GM21381 (cell line): ENCODE results near the gene PLXNA2.

Experiments
- ATAC-seq: cut with Tn5 transposase; IDR thresholded peaks from one replicate; pipeline ENCODE4 v1.9.1; 2021; ENCODE audit warnings: mild to moderate bottlenecking, moderate library complexity; ENCODE audit not compliant: unreplicated experiment

Gene PLXNA2

DNA sequence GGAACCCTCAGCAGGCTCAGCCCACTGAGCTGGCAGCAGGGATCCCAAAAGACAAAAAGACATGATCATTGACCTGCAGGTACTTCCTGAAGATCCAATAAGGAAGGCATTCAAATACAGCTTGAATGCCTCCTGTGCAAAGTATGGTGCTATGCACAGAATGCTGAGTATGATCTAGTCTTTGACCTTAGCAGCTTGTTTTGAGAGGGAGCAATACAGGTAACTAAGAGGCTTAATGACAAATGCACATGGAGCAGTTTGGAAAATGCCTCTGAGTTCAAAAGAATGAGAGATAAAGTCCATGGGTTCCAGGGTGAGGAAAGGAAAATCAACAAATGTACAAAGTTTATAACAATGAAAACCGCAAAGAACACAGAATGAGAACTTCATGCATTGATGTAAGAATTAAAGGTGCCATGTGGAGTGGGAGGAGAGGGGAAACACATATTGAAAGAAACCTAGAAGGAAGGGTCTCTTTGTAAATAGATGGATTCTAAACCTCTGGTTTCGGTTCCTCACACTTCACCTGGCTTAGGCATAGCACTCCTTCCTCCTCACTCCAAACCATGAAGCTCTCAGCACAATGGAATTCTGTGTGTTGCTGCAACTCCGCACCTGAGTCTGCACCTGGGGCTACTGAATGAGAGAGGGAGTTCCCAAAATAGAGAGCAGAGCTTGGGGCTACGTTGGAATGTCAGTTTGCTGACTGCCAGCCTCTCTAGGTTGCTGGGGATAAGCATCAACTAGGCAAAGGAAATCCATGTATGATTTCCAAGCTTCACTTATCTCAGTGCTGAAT is 77.6 kb downstream of the PLXNA2 start:
- ATAC-seq, result no peak

DNA sequence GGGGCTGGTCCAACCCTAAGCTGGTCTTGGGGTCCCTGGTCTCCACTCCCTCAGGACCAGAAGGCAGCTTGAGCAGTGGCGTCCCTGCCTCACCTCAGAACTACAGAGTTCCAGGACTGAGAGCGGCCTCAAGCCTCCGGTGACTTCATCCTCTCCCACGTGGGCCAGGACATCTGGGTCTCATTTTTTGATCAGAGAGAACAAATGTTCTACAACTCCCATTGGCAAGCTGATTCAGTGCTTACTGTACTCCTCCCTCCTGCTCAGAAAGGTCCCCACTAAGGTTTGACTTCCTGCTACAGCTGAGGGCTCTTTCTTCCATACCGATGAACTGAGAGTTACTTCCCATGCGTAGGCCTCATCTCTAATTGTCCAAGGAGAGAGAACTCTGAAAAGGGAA is 78.5 kb downstream of the PLXNA2 start:
- ATAC-seq, result no peak

DNA sequence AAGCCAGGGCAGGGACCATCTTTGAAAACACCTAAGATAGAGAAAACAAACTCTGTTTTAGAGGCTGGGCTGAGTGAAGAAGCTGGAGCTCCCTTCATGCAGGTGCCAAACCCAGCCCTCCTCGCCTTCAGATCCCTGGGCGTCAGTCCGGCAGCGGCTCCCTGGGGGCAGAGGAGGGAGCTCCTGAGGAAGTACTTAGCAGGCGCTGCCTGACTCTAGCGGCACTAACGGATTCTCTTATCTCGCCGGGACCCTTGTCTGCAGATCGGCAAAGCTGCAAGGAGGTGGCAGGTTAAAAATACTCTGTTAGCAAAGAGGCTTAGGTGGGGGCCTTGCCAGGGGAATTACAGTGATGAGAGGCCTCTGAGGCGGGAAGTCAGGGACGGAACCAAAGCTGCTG is 79.6 kb downstream of the PLXNA2 start:
- ATAC-seq, result no peak

DNA sequence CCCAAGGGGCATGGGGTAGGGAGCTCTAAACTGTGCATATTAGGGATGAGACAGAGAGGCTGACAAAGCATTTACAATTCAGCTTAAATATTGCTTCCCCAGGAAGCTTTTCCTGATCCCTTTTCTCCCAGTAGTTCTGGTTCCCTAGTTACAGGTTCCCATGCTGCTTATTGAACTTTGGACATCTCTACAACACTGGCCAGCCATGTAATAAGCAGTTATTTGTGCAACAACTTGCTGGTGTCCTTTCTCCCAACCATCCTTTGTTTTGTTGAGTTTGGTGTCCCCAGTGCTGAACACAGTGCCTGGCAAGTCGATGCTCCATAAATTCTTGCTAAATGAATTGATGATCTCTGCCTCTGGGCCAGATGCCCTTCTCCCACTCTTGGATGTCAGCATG is 80.6 kb downstream of the PLXNA2 start:
- ATAC-seq, result no peak

DNA sequence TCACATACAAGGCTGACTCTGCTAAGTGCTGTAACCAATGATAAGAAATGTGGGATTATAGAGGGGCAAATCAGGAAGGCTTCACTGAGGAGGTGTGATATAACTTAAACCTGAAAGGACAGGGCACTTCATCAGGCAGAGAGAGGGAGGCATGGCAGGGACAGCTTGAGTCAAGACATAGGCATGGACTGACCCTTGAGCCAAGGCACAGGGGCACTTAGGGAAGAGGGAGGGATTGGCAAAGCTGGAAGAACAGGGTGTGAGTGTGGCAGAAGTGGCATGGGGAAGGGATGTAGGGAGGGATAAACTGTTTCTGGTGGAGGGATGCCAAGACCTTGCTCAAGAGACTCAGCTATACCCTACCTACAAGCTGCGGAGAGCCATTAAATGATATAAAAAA is 81.3 kb downstream of the PLXNA2 start:
- no peak for ATAC-seq

DNA sequence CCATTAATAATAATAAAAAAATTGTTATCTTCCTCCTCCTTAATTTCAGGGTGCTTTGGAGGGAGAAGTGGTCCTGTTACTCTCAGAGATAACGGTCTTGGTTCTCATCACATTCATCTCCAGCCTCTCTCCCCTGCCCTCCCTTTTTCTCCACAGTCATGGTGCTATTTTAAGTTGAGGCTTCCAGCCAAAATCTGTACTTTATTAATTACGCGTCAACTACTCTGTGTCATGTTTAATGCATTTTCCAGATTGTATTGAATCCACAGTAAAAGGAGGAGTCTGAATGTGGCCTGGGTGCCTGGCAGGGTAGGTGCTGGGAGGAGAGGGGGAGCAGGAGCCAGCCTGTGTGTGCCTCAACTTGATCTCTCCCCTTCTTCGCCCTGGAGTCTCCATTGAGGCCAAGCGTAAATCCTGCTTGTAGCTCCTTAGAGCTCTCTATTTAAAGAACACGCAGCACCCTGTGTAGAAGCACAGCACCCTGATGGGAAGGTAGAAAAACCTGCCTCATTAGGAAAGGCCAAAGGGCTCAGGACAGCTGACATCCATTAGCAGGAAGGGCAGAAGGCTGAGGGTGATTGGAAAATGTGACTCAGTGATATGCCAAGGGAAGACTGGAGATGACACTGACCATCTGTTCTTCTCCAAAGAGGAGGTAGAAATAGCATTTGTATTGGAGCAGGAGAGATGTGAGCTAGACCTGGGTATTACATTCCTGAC is 82.4 kb downstream of the PLXNA2 start:
- ATAC-seq, result no peak

DNA sequence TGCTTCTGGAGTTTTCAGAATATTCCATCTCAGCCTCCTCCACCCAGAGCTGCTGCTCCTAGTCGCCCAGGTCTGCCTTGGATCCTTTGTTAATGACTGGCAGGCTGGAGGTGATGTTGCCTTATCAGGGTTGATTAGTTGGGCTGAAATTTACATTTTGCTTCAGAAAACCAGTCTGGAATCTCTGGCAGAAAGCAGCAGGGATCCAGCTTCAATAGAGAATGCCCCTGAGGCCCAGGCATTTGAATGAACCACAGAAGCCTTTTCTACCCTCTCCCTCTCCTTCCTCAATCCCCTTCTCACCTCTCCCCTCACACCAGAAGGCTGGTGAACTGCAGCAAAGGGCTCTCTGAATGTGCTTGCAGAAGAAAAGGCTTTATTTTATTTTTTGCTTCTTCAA is 83.2 kb downstream of the PLXNA2 start:
- ATAC-seq, result no peak

DNA sequence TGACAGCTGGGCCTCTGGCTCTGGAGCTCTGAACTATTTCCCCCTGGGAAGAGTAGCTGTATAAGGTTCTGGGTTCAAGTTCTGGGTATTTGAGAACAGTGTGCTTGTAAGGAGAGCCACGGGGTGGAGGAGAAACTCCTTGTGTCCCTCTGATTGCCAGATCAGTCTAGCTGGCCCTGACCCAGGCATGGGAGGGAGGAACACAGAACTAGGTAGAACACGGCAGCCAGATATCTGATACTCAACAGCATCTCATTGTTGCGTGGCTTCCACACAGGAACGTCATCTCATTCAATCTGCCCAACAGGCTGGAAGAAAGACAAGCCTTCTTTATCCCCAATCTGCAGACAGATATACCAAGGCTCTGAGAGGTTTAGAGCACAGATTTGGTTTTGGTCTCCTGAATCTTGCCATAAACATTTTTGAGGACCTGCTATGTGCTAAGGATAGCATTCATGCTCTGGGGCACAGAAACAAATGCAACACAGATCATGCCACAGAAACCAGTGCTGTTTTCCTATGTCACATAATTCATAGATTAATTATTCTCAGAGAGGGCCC is 83.8 kb downstream of the PLXNA2 start:
- no peak for ATAC-seq

DNA sequence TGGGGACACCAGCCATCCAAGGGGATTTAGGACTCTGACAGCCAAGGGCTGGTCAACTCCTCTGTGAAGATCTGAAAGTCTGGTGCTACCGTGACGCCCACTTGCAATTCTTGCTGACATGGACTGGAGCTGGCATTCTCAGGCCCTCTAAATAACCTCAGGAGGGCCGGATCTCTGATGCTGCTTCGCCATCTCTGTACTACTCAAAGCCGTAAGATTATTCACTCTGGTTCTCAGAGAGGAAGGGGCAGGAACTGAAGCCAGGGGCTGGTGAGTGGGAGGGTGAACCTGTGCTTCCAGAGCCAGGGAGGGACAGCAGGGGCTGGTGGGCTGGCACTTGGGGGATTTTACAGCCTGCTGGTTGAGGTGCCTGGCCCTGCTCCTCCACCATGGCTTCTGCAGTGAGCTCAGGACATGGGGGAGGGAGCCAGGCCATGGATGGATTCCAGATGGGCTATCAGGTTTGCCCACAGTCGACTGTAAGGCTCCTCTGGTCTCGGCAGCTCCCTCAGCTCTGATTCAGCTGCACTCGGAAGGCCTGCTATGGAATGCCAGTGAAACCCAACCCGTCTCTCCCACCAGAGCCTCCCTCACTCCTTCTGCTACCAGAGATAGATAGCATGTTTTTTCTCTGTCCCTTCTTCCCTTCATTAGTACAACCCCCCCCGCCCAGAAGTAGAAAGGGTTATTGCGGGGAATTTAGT is 84.5 kb downstream of the PLXNA2 start:
- ATAC-seq, result no peak

DNA sequence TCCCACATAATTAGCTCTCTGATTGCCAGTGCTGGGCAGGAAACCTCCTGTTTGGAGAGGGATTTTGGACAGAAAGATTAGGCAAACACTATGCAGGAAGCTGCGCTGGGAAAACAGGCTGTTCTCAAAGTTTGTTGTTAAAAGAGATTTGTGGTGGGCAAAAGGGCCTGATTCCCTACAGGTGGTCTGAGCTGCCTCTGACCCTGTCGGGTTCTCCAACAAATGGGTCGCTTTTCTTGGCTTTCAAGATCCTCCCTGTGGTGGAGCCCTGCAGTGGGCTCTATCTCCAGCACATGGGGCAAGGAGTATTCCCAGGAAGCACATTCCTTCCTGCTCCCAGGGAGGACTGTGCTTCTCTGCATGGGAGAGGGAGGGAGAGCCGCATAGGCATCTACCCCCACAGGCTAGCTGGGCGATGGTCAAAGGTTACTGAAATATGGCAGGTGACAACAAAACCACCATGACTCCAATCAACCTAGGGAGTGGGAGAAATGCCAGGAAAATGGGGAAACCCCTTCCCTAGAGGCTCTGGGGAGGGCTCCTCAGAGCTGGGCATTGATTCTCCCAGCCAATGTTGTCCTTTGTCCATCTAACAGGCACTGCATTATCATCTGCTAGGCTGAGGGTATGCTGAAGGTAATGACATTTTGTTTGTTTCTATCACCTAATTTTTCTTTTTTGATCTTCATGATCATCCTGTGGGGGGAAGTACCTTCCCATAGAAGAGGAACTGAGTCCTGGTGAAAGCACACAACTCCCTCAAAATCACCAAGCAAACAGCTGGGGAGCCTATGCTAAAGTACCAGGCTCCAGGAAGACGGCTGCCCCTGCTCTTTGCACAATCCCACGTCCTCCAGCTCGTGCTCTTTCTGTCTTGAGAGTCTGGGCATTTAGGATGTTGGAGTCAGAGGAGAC is 85.3 kb downstream of the PLXNA2 start:
- no peak for ATAC-seq

DNA sequence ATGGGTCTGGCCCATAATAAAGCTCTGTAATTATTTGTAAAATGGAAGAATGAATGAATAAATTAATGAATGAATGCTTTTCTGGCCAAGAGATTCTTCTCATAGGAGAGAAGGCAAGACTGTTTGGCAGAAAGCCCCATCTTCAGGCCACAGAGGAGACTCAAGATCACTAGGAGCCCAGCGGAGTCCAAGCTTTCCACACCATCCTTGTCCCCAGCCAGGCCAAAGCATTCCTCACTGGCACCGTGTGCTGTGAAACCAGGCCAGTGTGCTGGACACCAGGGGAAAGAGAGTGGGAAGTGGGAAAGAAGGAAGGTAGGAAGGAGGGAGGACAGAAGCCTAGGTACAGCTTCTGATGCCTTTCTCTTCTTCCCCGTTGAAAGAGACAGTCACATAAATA is 86.4 kb downstream of the PLXNA2 start:
- no peak for ATAC-seq

DNA sequence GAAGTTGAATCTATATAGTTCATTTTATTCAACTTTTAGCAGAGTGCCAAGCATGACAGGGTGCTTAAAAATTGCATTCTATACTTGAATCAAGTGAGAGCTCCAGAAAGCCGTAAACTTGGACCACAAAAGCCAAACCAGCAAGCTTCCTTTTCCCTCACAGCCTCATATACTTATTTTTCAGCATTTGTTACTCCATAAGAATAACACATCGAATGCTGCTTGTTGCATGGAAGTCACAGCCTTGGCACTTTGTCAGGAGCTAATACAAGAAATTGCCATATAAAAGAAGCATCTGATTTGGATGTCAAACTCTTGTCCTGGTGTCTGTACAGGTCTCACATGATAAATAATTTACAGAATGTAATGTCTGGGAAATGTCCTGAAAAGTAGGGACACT is 87.4 kb downstream of the PLXNA2 start:
- no peak for ATAC-seq

DNA sequence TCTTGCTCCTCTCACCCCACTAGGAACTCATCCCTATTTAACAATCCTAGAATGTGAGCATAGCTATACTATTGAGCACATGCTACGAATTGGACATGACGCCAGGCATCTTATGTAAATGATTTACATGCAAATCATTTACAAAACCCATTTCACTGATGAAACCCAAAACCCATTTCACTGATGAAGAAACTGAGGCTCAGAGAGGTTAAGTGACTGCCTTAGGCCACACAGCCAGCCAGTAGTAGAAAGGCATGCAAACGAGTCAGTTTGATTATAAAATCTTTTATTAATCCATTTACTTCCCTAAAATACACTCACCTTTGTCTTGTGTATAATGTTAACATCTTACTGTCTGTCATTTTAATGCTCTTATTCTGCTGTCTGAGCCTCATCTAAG is 87.9 kb downstream of the PLXNA2 start:
- ATAC-seq, result no peak

DNA sequence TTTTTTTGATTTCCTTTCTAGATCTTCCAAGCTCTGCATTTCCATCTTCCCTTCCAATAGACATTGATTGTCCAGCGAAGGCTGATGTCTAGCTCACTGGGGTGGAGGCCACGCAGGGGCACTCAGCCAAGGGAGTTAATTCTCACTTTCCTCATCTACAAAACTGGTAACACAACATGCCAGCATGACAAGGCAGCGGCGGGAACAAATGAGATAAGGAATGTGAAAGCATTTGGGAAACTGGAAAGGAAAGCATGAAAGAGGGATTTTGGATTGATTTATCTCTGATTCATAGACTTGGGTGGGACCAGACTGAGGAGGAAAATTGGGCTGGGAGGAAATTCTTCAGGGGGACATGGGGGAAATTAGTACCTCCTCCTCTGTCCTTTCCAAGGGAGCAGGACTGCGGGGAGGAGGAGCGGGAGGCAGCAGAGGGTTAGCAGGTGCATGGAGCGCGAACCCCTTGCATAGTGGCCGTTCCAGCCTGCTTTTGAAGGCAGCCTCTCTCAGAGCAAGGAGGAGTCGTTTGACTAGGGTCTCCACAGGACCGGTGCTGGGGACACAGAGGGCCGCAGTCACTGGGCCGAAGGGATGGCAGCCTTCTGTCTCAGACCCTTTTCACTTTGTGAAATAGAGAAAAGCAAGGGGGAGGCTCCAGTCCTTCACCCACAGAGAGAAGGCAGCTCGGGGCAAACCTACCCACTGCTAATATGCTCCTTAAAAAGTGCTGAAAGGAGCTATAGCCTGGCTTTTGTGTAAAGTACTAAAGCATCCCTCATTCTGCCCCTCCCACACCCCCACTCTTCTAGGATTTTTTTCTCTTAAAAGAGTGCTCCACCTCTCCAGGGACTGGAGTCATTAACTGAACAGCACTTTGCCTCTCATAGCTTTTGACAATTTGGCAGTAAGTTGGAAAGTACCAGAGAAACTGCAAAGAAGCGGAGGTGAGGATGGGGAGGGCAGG is 89.2 kb downstream of the PLXNA2 start:
- ATAC-seq, result no peak

DNA sequence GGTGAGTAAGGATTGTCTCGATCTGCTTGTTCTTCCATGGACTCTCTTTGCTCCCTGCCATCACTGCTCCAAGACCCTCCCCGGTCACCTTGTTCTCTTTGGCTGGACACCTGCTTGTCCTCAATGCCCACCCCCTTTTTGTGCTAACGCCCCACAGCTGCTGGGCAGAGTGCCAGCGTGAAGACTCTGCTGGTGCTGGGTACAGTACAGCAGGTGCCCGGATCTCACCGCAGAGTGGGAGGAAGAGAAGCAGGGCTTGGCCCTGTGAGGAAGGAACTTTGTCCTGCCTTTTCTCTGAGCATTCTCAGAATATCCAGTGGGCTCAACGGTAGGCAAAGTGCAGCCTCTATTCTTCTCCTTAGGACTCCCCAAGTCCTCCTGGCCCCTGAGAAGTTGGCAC is 90.1 kb downstream of the PLXNA2 start:
- ATAC-seq, result no peak

DNA sequence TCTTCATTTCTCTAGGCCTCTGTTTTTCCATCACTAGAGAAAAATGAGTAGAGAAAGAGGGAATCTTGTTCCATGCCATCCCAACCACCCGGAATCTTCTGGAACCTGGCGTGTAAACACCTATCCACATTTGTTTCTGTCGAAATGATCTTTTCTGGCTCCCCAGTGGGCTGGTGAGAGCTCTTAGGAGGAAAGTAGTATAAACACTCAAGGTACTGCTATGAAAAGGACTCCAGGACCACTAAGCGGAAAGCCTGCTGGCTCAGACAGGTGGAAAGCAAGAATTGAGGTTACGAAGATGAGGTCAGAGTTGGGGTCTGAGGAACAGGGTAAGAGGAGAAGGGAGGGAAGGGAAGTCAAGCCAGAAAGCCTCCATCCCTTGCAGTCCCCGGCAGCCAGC is 90.8 kb downstream of the PLXNA2 start:
- no peak for ATAC-seq

DNA sequence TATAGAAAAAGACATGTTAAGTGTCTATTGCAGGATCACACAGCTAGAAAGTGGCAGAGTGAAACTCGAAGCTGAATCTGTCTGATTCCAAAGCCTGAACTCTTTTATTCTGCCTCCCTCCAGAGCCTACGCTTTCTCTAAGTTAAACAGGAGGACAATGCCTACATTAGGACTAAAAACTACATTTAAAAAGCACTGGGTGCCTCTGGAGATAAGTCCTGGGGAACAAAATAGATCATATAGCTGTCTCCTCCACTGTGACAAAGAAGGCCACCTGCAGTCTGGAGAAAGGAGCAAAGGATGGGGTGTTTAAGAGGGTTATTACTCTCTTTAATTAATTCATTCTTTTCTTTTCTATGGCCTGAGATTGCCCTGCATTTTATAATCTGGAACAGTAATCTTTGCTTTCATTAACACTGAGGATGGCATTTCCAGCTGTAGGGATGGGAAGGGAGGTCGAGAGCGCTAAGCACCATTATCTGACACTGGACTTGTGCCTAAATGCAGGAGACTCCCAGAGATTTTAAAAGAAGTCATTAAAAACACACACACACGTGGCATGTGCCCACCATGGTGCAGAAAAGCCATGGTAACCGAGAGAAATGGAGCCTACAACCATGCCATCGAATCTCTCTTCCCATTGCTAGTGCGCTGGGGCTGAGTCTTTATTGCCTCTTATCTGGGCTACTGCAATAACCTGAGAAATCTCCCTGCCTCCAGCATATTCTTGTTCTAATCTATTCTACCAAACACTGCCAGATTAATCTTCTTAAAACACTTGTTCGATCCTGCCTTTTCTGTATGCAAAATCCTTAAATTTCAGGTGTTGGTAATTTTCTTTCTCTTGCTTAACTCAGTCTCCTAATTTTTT is 92.2 kb downstream of the PLXNA2 start:
- no peak for ATAC-seq

DNA sequence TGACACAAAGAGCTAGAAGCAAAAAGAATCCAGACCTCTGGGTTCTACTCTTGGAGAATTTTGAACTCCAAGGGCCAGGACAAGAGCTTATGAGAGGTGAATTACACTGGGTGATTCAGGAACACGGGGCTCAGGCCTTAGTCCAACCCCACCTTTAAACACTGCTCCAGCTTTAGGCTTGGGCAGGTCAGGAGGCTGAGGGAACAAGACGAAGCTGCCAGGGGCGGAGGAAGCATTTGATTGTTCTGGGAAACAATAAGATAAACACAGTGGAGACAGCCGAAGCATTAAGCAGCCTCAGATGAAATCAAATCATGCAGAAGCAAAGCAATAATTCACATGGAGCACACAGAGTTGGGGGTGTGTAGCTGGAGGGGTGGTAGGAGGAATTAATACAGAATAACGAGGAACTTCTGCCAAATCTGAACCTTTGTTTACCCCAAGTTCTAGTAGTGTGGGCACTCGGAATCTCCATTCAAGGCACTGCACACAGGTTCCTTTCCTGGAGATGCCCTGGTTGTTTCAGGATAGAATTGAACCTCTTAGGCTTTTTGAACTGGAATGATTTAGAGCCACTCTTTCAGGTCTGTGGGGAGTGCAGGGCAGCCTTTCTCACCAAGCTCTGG is 93.2 kb downstream of the PLXNA2 start:
- no peak for ATAC-seq
